Calu3 (cell line): ENCODE data around the gene CRYGB. TPM values are rescaled to one million over a fixed set of nuclear protein-coding genes. Genes with fewer than 3 reads are reported as not detected.

Experiments
- BruUV-seq: library from RNA; stranded (reverse); fragments of 400-500 nt; replicated peaks from 2 replicates; lab custom pipeline; 2021; lab: Mats Ljungman, UMichigan
- CTCF ChIA-PET: fragments of 300-600 bp; sonication (Branson Sonifier 250); formaldehyde crosslinking; loops from one replicate; lab custom pipeline; 2022; ENCODE audit warnings: antibody characterized with exemption; lab: Charles Lee
- DNase-seq: peaks from one replicate; pipeline ENCODE4 v3.0.0; 2022
- H3K27ac Mint-ChIP-seq: one replicate; pipeline ENCODE4 v1.8.0; 2022; ENCODE audit warnings: mixed read lengths; ENCODE audit not compliant: unreplicated experiment
- H3K27me3 Mint-ChIP-seq: one replicate; pipeline ENCODE4 v1.8.0; 2022; ENCODE audit warnings: mixed read lengths; ENCODE audit not compliant: unreplicated experiment
- H3K36me3 Mint-ChIP-seq: one replicate; pipeline ENCODE4 v1.8.0; 2022; ENCODE audit warnings: mild to moderate bottlenecking, moderate library complexity, mixed read lengths; ENCODE audit not compliant: insufficient read depth, unreplicated experiment
- H3K4me1 Mint-ChIP-seq: one replicate; pipeline ENCODE4 v1.8.0; 2022; ENCODE audit warnings: mild to moderate bottlenecking, low read depth, mixed read lengths; ENCODE audit not compliant: unreplicated experiment
- H3K4me3 Mint-ChIP-seq: one replicate; pipeline ENCODE4 v1.8.0; 2022; ENCODE audit warnings: mild to moderate bottlenecking, low read depth, moderate library complexity, mixed read lengths; ENCODE audit not compliant: unreplicated experiment
- H3K9me3 Mint-ChIP-seq: one replicate; pipeline ENCODE4 v1.8.0; 2022; ENCODE audit warnings: low read depth, mixed read lengths; ENCODE audit not compliant: unreplicated experiment
- intact Hi-C: fragments of 100-400 bp; cut with micrococcal nuclease; formaldehyde crosslinking; loops from one replicate; pipeline ENCODE4 v1.10.0; 2022; ENCODE audit not compliant: unreplicated experiment
- total RNA-seq: library from RNA; stranded (reverse); gene quantifications from 2 replicates; pipeline ENCODE4 v1.2.3, GENCODE V29; 2022
- TF ChIP-seq, protein P1 (sequence below): fragments of 200-600 bp; IDR thresholded peaks from one replicate; pipeline ENCODE4 v1.8.0; 2022; ENCODE audit warnings: antibody characterized with exemption; ENCODE audit not compliant: unreplicated experiment

CRYGB gene
- total RNA-seq, 1 experiment from 2014 or later, result not detected

DNA sequence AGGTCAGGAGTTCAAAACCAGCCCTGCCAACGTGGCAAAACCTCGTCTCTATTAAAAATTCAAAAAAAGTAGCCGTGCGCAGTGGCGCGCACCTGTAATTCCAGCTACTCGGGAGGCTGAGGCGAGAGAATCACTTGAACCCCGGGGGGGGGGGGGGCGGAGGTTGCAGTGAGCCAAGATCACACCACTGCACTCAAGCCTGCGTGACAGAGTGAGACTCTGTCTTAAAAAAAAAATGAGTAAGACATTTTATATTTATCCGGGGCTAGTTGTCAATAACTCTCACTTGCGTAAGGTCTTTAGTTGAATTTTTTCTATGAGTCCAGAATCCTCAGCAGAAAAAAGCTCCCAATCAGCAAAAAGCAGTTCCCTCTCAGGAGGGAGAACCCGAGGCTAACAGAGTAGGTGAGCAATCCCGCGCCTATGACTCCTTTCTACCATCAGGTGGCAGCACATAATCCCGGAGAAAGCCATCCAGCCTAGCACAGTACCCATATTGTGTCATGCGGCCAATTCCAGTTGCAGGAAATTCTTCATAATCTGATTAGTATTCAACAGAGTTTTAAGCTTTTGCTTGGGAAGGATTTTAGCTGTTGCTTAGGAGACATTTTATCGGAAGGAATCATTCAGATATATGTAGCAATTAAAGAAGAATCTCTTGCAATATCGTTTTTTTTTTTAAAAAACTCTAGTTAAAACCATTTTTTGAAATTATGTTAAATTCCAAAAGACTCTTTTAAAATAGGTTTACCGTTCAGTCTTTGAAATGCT lies 29.3 kb upstream of the CRYGB start:
- intact Hi-C loops, result loop anchor here (1.0 to 10.0 kb wide), 3 partner anchors 73 to 200 kb away; no protein-coding TSS in a partner anchor
- H3K4me1 Mint-ChIP-seq, result peaks cover 22% of the 10 kb centered on the region
- H3K36me3 Mint-ChIP-seq, result no peaks in the 10 kb centered on the region
- CTCF ChIA-PET, result interaction anchor here (0.6 to 3.4 kb wide), 9 partner anchors 17 to 1998 kb away, joined by 3 to 46 read pairs (median 4); partner anchors contain the start of genes IDH1 and PIKFYVE
- TF ChIP-seq, protein P1, sequence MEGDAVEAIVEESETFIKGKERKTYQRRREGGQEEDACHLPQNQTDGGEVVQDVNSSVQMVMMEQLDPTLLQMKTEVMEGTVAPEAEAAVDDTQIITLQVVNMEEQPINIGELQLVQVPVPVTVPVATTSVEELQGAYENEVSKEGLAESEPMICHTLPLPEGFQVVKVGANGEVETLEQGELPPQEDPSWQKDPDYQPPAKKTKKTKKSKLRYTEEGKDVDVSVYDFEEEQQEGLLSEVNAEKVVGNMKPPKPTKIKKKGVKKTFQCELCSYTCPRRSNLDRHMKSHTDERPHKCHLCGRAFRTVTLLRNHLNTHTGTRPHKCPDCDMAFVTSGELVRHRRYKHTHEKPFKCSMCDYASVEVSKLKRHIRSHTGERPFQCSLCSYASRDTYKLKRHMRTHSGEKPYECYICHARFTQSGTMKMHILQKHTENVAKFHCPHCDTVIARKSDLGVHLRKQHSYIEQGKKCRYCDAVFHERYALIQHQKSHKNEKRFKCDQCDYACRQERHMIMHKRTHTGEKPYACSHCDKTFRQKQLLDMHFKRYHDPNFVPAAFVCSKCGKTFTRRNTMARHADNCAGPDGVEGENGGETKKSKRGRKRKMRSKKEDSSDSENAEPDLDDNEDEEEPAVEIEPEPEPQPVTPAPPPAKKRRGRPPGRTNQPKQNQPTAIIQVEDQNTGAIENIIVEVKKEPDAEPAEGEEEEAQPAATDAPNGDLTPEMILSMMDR, result peak; percentile 48
- DNase-seq, result peak; percentile 82
- no peak overlapping the region for H3K27ac Mint-ChIP-seq
- no peaks in the 10 kb centered on the region for H3K9me3 Mint-ChIP-seq
- no peaks in the 10 kb centered on the region for H3K27me3 Mint-ChIP-seq
- no peak overlapping the region for H3K4me3 Mint-ChIP-seq
- no TSS peak for BruUV-seq

DNA sequence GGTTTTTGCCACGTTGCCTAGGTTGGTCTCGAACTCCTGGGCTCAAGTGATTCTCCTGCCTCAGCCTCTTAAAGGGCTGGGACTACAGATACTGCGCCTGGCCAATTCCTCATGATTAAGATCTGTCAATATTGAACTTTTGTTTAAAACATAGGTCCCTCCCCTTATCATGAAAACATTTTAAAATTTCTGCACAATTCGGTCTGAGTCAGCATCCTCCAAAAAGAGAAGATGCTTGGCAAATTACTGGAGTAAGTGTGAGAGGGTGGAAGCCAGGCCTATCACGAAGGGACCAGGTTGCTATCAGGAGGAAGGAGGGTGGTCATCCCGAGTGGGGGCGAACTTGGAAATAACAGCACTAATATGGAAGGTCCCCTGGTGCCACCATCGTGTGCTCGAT lies 28.2 kb upstream of the CRYGB start:
- TF ChIP-seq, protein P1, result no peak
- no TSS peak for BruUV-seq
- intact Hi-C loops, result loop anchor here (10.0 kb wide), 1 partner anchor 201 kb away; no protein-coding TSS in a partner anchor
- no peak overlapping the region for H3K27ac Mint-ChIP-seq
- H3K27me3 Mint-ChIP-seq, result no peaks in the 10 kb centered on the region
- no peaks in the 10 kb centered on the region for H3K9me3 Mint-ChIP-seq
- no peak for DNase-seq
- H3K4me1 Mint-ChIP-seq, result peaks cover 11% of the 10 kb centered on the region
- CTCF ChIA-PET, result interaction anchor here (1.6 to 3.4 kb wide), 3 partner anchors 18 to 80 kb away, joined by 3 to 46 read pairs (median 5); partner anchors contain the start of gene IDH1
- H3K36me3 Mint-ChIP-seq, result no peaks in the 10 kb centered on the region
- H3K4me3 Mint-ChIP-seq, result no peak overlapping the region

DNA sequence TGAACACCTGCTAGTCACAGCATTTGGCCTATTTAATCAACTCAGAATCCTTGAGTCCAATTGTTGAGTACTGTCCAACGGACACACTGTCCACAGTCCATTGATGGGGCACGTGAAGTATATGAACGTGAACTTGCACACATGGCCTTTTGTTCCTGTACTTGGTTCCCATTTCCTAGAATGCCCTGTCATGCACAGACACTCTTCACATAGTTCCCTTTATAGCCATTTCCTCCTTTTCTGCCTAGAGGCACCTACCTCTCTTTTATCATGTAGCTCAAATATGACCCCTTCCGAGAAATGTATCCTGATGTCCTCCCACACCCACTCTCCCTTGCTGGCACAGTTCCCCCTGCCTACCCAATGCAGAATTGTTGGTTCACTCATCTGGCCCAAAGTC lies 26.2 kb upstream of the CRYGB start:
- CTCF ChIA-PET, result no interaction called here
- no peaks in the 10 kb centered on the region for H3K4me1 Mint-ChIP-seq

DNA sequence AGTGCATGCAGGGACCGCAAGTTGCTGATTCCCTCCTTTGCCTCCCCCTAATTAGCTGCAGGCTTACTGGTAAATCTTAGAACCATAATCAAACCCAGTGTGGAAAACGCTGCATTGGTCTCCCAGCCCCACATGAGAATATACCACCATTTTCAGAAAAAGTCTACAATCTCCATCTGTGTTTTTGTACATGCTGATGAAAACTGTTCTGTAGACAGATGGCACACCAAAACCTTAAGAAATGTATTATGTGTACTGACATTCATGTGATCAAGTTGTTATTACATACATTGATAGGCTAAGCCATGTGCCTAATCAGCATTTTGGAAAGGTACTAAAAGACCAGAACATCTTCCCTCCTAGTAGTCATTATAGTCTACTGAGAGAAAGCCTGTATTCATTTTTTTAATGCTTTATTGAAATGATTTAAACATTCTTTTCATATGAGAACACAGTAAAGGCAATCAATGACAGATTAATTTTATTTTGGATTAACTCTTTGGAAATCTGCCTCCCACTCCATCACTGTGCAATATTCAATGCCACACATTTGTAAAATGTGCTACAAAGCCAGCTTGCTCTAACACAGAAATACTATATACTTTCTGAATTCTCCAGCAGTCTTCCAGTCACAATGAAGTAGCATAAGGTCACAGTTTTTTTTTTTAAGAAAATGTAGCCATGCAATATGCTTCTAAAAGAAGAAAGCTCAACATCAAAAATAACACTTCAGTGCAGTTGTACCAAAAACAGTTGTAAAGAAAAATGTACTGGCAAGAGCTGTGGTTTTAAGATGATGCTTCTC lies 19.2 kb upstream of the CRYGB start:
- H3K9me3 Mint-ChIP-seq, result no peaks in the 10 kb centered on the region
- no peak for DNase-seq
- no peak overlapping the region for H3K27ac Mint-ChIP-seq
- no peaks in the 10 kb centered on the region for H3K36me3 Mint-ChIP-seq
- intact Hi-C loops, result no loop called here
- H3K4me1 Mint-ChIP-seq, result no peaks in the 10 kb centered on the region
- BruUV-seq, result no TSS peak
- no peak overlapping the region for H3K4me3 Mint-ChIP-seq
- H3K27me3 Mint-ChIP-seq, result no peaks in the 10 kb centered on the region
- TF ChIP-seq, protein P1, result no peak
- CTCF ChIA-PET, result no interaction called here

More for the DNA sequence above, 26.2 kb upstream of the CRYGB start:
- intact Hi-C loops, result loop anchor here (10.0 kb wide), 1 partner anchor 203 kb away; no protein-coding TSS in a partner anchor
- no peak for DNase-seq
- no peaks in the 10 kb centered on the region for H3K9me3 Mint-ChIP-seq
- H3K27me3 Mint-ChIP-seq, result no peaks in the 10 kb centered on the region
- no peak overlapping the region for H3K27ac Mint-ChIP-seq
- BruUV-seq, result no TSS peak
- H3K4me3 Mint-ChIP-seq, result no peak overlapping the region
- TF ChIP-seq, protein P1, result no peak
- H3K36me3 Mint-ChIP-seq, result no peaks in the 10 kb centered on the region
